ENCODE results near the gene SYNE2.
A peak's percentile ranks its signal among the peaks of the same experiment; 100 is the strongest.

The SYNE2 gene

DNA sequence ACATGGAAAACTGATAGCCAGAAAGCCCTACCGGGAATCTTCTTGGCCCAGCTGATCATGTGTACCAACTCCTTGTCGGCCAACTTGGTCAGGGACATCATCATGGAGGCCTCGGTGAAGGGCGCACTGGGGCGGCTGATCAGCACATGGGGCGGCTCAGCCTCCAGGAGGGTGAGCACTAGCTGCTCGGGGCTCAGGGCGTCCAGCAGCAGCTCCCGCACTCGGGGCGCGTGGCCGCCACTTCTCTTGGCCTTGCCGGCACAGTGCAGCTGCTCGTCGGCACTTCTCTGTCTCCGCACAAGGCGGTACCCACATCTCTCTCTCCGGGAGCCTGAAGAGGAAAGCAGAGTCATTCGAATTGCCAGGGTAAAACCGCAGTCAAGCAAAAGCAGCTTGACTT lies 407.6 kb downstream of the SYNE2 start:
- in situ Hi-C loops (cut with HindIII; ENCODE audit: low sequenced_read_pairs) = no loop called here
- no peak for DNase-seq (ENCODE audit: low read depth, low spot score)
- H3K4me3 ChIP-seq (ENCODE audit: low read depth, low read length) = no peak overlapping the region
- TF ChIP-seq CTCF (IDR thresholded peaks at IDR 0.05; ENCODE audit: low read depth, low read length) = no peak

- no peak for TF ChIP-seq CTCF (IDR thresholded peaks at IDR 0.05; ENCODE audit: low read depth, low read length)
- in situ Hi-C loops (cut with HindIII; ENCODE audit: low sequenced_read_pairs) = no loop called here
- no peak for DNase-seq (ENCODE audit: low read depth, low spot score)
- H3K4me3 ChIP-seq (ENCODE audit: low read depth, low read length) = no peak overlapping the region
Observed at GRCh38 chr14:64265222-64265621, 412.4 kb downstream of the SYNE2 start.

DNA sequence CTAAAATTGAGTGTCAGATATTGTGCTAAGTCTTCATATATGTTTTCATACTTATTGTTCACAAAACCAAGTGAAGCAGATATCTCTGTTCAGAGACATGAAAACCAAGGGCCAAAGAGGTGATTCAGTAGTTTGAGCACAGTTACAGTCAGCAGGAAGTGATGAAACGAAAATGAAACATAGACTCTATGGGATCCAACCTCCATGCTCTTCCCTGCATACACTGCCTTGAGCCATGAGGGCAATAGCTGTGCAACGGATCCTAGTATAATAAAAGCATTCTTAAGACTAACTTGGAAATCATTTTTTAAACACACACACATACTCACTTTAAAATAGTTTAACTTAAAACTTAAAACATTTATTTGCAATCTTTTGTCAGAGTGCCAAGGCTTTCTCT lies 413.4 kb downstream of the SYNE2 start:
- no peak overlapping the region for H3K4me3 ChIP-seq (ENCODE audit: low read depth, low read length)
- TF ChIP-seq CTCF (IDR thresholded peaks at IDR 0.05; ENCODE audit: low read depth, low read length) = no peak
- in situ Hi-C loops (cut with HindIII; ENCODE audit: low sequenced_read_pairs) = no loop called here
- peak; percentile 17 for DNase-seq (ENCODE audit: low read depth, low spot score)

DNA sequence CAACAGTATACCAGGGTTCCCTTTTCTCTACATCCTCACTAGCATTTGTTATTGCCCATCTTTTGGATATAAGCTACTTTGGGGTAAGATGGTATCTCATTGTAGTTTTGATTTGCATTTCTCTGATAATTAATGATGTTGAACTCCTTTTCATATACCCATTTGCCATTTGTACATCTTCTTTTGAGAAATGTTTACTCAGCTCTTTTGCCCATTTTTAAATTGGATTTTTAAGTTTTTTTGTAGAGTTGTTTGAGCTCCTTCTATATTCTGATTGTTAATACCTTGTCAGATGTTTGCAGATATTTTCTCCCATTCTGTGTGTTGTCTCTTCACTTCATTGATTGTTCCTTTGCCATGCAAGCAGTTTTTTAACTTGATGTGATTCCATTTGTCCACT lies 419.2 kb downstream of the SYNE2 start:
- no peak for TF ChIP-seq CTCF (IDR thresholded peaks at IDR 0.05; ENCODE audit: low read depth, low read length)
- no peak for DNase-seq (ENCODE audit: low read depth, low spot score)
- in situ Hi-C loops (cut with HindIII; ENCODE audit: low sequenced_read_pairs) = no loop called here
- no peak overlapping the region for H3K4me3 ChIP-seq (ENCODE audit: low read depth, low read length)

All from astrocyte of the spinal cord (primary cell).